ENCODE results near the gene SMIM44. TPM values are rescaled to one million over a fixed set of nuclear protein-coding genes. Genes with fewer than 3 reads are reported as not detected.
"Not testable (repeated sequence)": the region's sequence is repeated elsewhere in the genome, so short reads cannot be mapped to it uniquely, and the experiment has no call there.

SMIM44 gene
- total RNA-seq, 4 donors from 2014 or later, result not detected

- WGBS, result 73% methylated on average over 10 of the region's 10 CpGs
- Histone ChIP-seq H3K36me3 (peaks cover 93% of the 10 kb centered on the region), H3K4me1 (peaks cover 7% of the 10 kb centered on the region), H3K9me3 (no peaks in the 10 kb centered on the region), H3K4me3 (no peak overlapping the region), H3K27ac (peak overlapping the region; percentile 56), H3K27me3 (no peaks in the 10 kb centered on the region)
- TF ChIP-seq CTCF (IDR thresholded peaks at IDR 0.05) (no peak), POLR2A (IDR thresholded peaks at IDR 0.05) (no peak), POLR2AphosphoS5 (IDR thresholded peaks at IDR 0.05) (no peak), EP300 (IDR thresholded peaks at IDR 0.05) (no peak)
- no peak for DNase-seq (ENCODE audit: low spot score in 2 of 2)
These were observed 31.8 kb downstream of the SMIM44 start for GRCh38 chr19:3451451-3451866.

DNA sequence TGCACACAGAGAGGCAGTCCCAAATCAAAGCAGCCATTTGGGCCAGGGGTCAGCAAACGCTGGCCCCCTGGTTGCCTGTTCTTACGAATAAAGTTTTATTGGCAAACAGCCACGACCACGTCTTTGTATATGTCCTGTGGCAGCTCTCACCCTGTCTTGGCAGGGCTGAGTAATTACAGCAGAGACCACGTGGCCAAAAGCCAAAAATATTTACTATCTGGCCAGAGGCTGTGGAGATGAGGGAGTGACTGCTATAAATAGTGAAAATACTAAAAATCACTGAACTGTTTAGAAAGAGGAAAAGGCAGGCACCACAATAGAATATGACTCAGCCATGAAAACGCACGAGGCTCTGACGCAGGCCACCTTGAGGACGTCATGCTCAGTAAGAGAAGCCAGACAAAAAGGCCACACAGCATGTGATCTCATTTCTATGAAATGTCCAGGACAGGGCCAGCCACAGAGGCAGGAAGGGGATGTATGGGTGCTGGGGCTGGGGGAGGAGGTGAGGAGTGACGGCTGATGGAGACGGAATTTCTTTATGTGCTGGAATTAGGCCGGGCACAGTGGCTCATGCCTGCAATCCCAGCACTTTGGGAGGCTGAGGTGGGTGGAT, 32.3 kb downstream of the SMIM44 start:
- WGBS, result 27% methylated on average over 12 of the region's 12 CpGs
- H3K27me3 ChIP-seq, result no peaks in the 10 kb centered on the region
- H3K27ac ChIP-seq, result peak overlapping the region; percentile 56
- peak; percentile 97 for TF ChIP-seq EP300 (IDR thresholded peaks at IDR 0.05)
- no peak for TF ChIP-seq CTCF (IDR thresholded peaks at IDR 0.05)
- TF ChIP-seq POLR2AphosphoS5 (IDR thresholded peaks at IDR 0.05), result peak in 1 of 3 donors; percentile 8
- H3K9me3 ChIP-seq, result no peaks in the 10 kb centered on the region
- peaks cover 7% of the 10 kb centered on the region for H3K4me1 ChIP-seq
- H3K4me3 ChIP-seq, result no peak overlapping the region
- peak in 1 of 2 donors; percentile 84 for DNase-seq (ENCODE audit: low spot score in 2 of 2)
- peaks cover 93% of the 10 kb centered on the region for H3K36me3 ChIP-seq

DNA sequence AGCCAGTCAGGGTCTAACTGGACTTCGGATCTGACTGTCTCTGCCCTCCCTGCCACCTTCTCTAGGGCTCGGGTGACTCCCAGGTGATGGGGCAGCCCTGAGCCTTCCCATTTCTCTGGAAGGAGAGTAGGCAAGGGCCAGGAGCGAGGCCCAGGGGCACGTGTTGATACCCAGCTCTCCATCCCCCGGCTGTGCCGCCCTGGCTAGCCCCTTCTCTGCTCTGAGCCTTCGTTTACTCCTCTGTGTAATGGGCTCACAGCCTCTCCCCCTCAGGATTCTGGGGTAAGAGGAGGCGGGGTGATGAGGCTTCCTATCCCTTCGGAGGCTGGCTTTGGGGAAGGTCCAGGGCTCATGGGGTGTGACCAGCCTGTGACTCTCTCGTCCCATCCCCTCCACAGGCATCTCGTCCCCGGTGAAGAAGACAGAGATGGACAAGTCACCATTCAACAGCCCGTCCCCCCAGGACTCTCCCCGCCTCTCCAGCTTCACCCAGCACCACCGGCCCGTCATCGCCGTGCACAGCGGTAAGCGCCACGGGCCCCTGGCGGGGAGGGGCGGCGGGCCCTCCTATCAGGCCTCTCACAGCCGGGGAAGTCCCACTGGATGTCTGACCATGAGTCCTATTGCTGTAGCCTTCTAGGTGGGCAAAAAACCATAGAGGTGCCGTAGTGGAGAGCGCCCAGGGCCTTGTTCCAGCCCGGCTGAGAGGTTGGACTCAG, 34.5 kb downstream of the SMIM44 start:
- H3K4me1 ChIP-seq, result peaks cover 20% of the 10 kb centered on the region
- no peaks in the 10 kb centered on the region for H3K9me3 ChIP-seq
- no peak for TF ChIP-seq POLR2AphosphoS5 (IDR thresholded peaks at IDR 0.05)
- no peak for DNase-seq (ENCODE audit: low spot score in 2 of 2)
- no peaks in the 10 kb centered on the region for H3K27me3 ChIP-seq
- 88% methylated on average over 21 of the region's 28 CpGs for WGBS
- H3K4me3 ChIP-seq, result no peak overlapping the region
- H3K36me3 ChIP-seq, result peaks cover 87% of the 10 kb centered on the region
- no peak overlapping the region for H3K27ac ChIP-seq

DNA sequence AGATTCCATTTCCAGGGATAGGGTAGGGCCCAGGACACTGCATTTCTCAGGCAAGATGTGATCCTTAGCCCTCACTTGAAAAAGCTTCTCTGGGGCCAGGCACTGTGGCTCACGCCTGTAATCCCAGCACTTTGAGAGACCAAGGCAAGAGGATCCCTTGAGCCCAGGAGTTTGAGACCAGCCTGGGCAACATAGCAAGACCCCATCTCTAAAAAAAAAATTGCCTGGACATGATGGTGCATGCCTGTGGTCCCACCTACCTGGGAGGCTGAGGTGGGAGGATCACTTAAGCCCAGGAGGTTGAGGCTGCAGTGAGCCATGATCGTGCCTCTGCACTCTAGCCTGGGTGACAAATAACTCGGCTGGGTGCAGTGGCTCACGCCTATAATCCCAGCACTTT, 36.6 kb downstream of the SMIM44 start:
- not testable (repeated sequence) for H3K4me3 ChIP-seq; DNase-seq (ENCODE audit: low spot score in 2 of 2); H3K27ac ChIP-seq; H3K27me3 ChIP-seq; H3K9me3 ChIP-seq
- Histone ChIP-seq H3K36me3 (peaks cover 85% of the 10 kb centered on the region), H3K4me1 (peaks cover 31% of the 10 kb centered on the region)
- 100% methylated on average over 2 of the region's 4 CpGs for whole genome bisulfite sequencing

DNA sequence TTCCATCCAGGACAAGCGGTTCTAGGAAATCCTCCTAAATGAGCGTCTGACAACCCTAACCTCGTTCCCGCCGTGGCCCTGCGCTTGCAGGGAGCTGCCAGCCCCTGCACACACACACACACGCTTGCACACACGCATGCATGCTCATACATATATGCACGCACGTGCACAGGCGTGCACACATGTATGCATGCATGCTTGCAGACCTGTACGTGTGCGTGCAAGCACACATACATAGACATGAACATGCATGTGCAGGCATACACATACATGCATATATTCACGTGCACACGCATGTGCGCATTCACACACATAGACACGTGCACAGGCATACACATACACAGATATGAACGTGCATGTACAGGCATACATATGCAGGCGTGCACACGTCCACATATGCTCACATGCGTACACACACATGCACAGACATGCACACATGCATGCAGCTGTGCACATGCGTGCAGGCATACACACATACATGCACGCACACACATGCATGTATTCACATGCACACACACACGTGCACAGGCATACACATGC, 38.5 kb downstream of the SMIM44 start:
- Histone ChIP-seq H3K4me3 (no peak overlapping the region), H3K9me3 (no peaks in the 10 kb centered on the region), H3K4me1 (peaks cover 27% of the 10 kb centered on the region), H3K27me3 (no peaks in the 10 kb centered on the region), H3K36me3 (peaks cover 77% of the 10 kb centered on the region), H3K27ac (no peak overlapping the region)
- WGBS, result 75% methylated on average over 24 of the region's 24 CpGs
- TF ChIP-seq POLR2AphosphoS5 (IDR thresholded peaks at IDR 0.05) (no peak), EP300 (IDR thresholded peaks at IDR 0.05) (no peak), CTCF (IDR thresholded peaks at IDR 0.05) (no peak), POLR2A (IDR thresholded peaks at IDR 0.05) (no peak)
- no peak for DNase-seq (ENCODE audit: low spot score in 2 of 2)

GRCh38 chr19:3443840-3444694, 39.2 kb downstream of the SMIM44 start:
- Histone ChIP-seq H3K36me3 (peaks cover 70% of the 10 kb centered on the region), H3K4me3 (no peak overlapping the region), H3K4me1 (peaks cover 27% of the 10 kb centered on the region), H3K27ac (no peak overlapping the region), H3K9me3 (no peaks in the 10 kb centered on the region), H3K27me3 (no peaks in the 10 kb centered on the region)
- 45% methylated on average over 25 of the region's 33 CpGs for WGBS
- no peak for TF ChIP-seq CTCF (IDR thresholded peaks at IDR 0.05)
- TF ChIP-seq POLR2A (IDR thresholded peaks at IDR 0.05), result no peak
- no peak for TF ChIP-seq EP300 (IDR thresholded peaks at IDR 0.05)
- TF ChIP-seq POLR2AphosphoS5 (IDR thresholded peaks at IDR 0.05), result no peak
- no peak for DNase-seq (ENCODE audit: low spot score in 2 of 2)
